RPMI8226 (cell line): ENCODE results near the gene PRKD1.
"Not testable (repeated sequence)": the region's sequence is repeated elsewhere in the genome, so short reads cannot be mapped to it uniquely, and the experiment has no call there.

Experiments used
- DNase-seq: peaks from one replicate; pipeline ENCODE4 v3.0.0-alpha.2; 2015

PRKD1 gene

GRCh38 chr14:29738056-29738455 lies 189.6 kb downstream of the PRKD1 start:
- DNase-seq = no peak

GRCh38 chr14:29735459-29735858 lies 192.2 kb downstream of the PRKD1 start:
- DNase-seq = no peak

- DNase-seq = no peak
Measured at GRCh38 chr14:29734732-29735131, 192.9 kb downstream of the PRKD1 start.

- DNase-seq = not testable (repeated sequence)
Measured at GRCh38 chr14:29726560-29727331, 200.9 kb downstream of the PRKD1 start.

GRCh38 chr14:29724991-29725390 lies 202.7 kb downstream of the PRKD1 start:
- DNase-seq = no peak

GRCh38 chr14:29722831-29723230 lies 204.8 kb downstream of the PRKD1 start:
- DNase-seq = no peak

GRCh38 chr14:29721586-29721985 lies 206.1 kb downstream of the PRKD1 start:
- DNase-seq = no peak

GRCh38 chr14:29717901-29718300 lies 209.7 kb downstream of the PRKD1 start:
- no peak for DNase-seq

- DNase-seq = no peak
Measured at GRCh38 chr14:29716150-29716549, 211.5 kb downstream of the PRKD1 start.

- DNase-seq = no peak
Measured at GRCh38 chr14:29712601-29713000, 215.0 kb downstream of the PRKD1 start.

- no peak for DNase-seq
Measured at GRCh38 chr14:29710015-29710414, 217.6 kb downstream of the PRKD1 start.

GRCh38 chr14:29709490-29709889 lies 218.2 kb downstream of the PRKD1 start:
- no peak for DNase-seq

GRCh38 chr14:29706700-29707099 lies 220.9 kb downstream of the PRKD1 start:
- DNase-seq = no peak

- DNase-seq = no peak
Measured at GRCh38 chr14:29705801-29706200, 221.8 kb downstream of the PRKD1 start.

- not testable (repeated sequence) for DNase-seq
Measured at GRCh38 chr14:29689597-29689996, 238.1 kb downstream of the PRKD1 start.

- no peak for DNase-seq
Measured at GRCh38 chr14:29687866-29688265, 239.8 kb downstream of the PRKD1 start.

GRCh38 chr14:29687071-29687765 lies 240.4 kb downstream of the PRKD1 start:
- DNase-seq = no peak

- DNase-seq = no peak
Measured at GRCh38 chr14:29684926-29685325, 242.7 kb downstream of the PRKD1 start.

GRCh38 chr14:29682789-29683188 lies 244.9 kb downstream of the PRKD1 start:
- DNase-seq = no peak

GRCh38 chr14:29681316-29681715 lies 246.3 kb downstream of the PRKD1 start:
- no peak for DNase-seq

GRCh38 chr14:29674566-29675285 lies 252.9 kb downstream of the PRKD1 start:
- no peak for DNase-seq

GRCh38 chr14:29672831-29673230 lies 254.8 kb downstream of the PRKD1 start:
- DNase-seq = no peak

GRCh38 chr14:29671034-29671433 lies 256.6 kb downstream of the PRKD1 start:
- no peak for DNase-seq

- DNase-seq = no peak
Measured at GRCh38 chr14:29668201-29668600, 259.4 kb downstream of the PRKD1 start.
